H1 (cell line): ENCODE measurements around the gene GP1BB. TPM values are rescaled to one million over a fixed set of nuclear protein-coding genes. Genes with fewer than 3 reads are reported as not detected.

ENCODE experiments used
- ASH2L ChIP-seq: fragments of 200-600, 300-600 bp; sonication (generic); IDR thresholded peaks from one replicate; pipeline ENCODE4 v1.7.1; 2017; ENCODE audit warnings: low read length
- CTBP2 ChIP-seq: IDR thresholded peaks from 2 replicates; pipeline ENCODE4 v1.7.0; 2011; ENCODE audit warnings: borderline replicate concordance, mild to moderate bottlenecking, moderate library complexity, mixed read lengths, low read length; ENCODE audit not compliant: insufficient read depth, insufficient read length
- CTCF ChIP-seq, 3 experiments: IDR thresholded peaks; 1 replicate in 2 of 3; 2 replicates in 1 of 3; pipeline versions ENCODE4 v1.5.1 to v1.6.1; 2011; ENCODE audit warnings: low read length in 3 of 3, mild to moderate bottlenecking in 3 of 3, inconsistent platforms in 2 of 3, low read depth in 1 of 3, moderate library complexity in 1 of 3; ENCODE audit not compliant: insufficient read depth in 1 of 3; ENCODE audit errors: control extremely low read depth in 1 of 3
- RAD21 ChIP-seq, 2 experiments: IDR thresholded peaks in 1 of 2; conservative IDR thresholded peaks in 1 of 2; 2 replicates each; pipeline ENCODE4 v1.6.1; 2011; ENCODE audit warnings: low read depth in 2 of 2, low read length in 2 of 2, improper control_type of control experiment in 1 of 2, inconsistent platforms in 1 of 2, mild to moderate bottlenecking in 1 of 2, moderate library complexity in 1 of 2
- SUZ12 ChIP-seq: fragments of 200-600 bp; sonication (generic); IDR thresholded peaks from 2 replicates; pipeline ENCODE4 v1.6.1; 2012; ENCODE audit warnings: mild to moderate bottlenecking, inconsistent platforms, low read length, moderate library complexity, mixed read lengths
- TCF12 ChIP-seq: IDR thresholded peaks from 2 replicates; pipeline ENCODE4 v1.6.1; 2011; ENCODE audit warnings: low read depth, mild to moderate bottlenecking, low read length
- polyA plus RNA-seq, 7 experiments: library from polyadenylated mRNA; depleted of rRNA in 3 of 7; stranded (reverse) in 5 of 7; unstranded in 2 of 7; fragments of >200 nt in 5 of 7; fragments of 200-250 nt in 2 of 7; gene quantifications; 1 replicate in 5 of 7; 2 replicates in 1 of 7; 4 replicates in 1 of 7; pipeline versions ENCODE4 v1.2.1 to v1.2.3, GENCODE V29; 2011 to 2013; ENCODE audit warnings: missing spikeins in 2 of 7, mixed read lengths in 2 of 7
- total RNA-seq: library from RNA; stranded (reverse); fragmentation: NEBNext Ultra II Directional; extraction: Animal tissue kit (Norgen Biotek cat#: 25700); gene quantifications from 2 replicates; pipeline ENCODE4 v1.2.1, GENCODE V29; 2021

Gene GP1BB
- total and polyA plus RNA-seq, 2 of the 8 experiments (the other 6 are each of a cell fraction or from before 2014, with no cell fraction given) = 0.36 TPM; not detected in 1

DNA sequence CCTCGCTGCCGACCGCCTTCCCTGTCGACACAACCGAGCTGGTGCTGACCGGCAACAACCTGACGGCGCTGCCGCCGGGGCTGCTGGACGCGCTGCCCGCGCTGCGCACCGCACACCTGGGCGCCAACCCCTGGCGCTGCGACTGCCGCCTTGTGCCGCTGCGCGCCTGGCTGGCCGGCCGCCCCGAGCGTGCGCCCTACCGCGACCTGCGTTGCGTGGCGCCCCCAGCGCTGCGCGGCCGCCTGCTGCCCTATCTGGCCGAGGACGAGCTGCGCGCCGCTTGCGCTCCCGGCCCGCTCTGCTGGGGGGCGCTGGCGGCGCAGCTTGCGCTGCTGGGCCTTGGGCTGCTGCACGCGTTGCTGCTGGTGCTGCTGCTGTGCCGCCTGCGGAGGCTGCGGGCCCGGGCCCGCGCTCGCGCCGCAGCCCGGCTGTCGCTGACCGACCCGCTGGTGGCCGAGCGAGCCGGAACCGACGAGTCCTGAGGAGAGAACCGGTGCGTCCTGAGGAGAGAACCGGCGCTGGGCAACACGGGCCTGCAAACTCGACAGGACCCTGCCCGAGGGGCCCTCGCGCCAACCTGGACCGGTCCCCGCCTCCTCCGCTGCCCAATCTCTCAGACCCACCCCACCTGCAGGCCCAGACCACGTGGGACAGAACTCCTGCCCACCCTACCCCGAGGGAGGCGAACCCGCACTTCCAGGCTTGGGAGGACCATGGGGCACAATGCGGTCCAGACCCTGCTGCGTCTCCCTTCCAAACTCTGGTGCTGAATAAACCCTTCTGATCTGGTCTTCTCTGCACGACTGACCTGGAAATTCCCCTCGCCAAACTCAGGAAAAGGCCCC lies 866 bp downstream of the GP1BB start (continued):
- TF ChIP-seq CTBP2 = peak; percentile 82
- TF ChIP-seq CTCF (IDR thresholded peaks at IDR 0.05; ENCODE audit: control extremely low read depth in 1 of 3, insufficient read depth in 1 of 3, low read depth in 1 of 3, low read length in 3 of 3) = peak; percentile 59 to 89 (median 76)
- 0 out of 2 replicates have a peak, but pooled peaks have one; percentile 18 for TF ChIP-seq TCF12
- TF ChIP-seq SUZ12 = peak; percentile 86
- no peak for TF ChIP-seq ASH2L
- peak; percentile 47 to 77 for TF ChIP-seq RAD21 (IDR thresholded peaks at IDR 0.05 in 1 of 2, conservative IDR thresholded peaks at IDR 0.05 in 1 of 2; ENCODE audit: low read depth in 2 of 2, low read length in 2 of 2)
- TF ChIP-seq, all 59 proteins: peak for 10
